DND-41 (cell line): ENCODE results near the gene CARHSP1.

Experiments
- EZH2 ChIP-seq: IDR thresholded peaks from 3 replicates; pipeline ENCODE4 v1.6.1; 2012; ENCODE audit warnings: borderline replicate concordance, low read depth, mild to moderate bottlenecking, moderate library complexity, low read length, inconsistent platforms; ENCODE audit not compliant: severe bottlenecking
- TF ChIP-seq, protein P1 (sequence below): IDR thresholded peaks from 2 replicates; pipeline ENCODE4 v1.5.1; 2012; ENCODE audit warnings: borderline replicate concordance, low read length, moderate library complexity, mild to moderate bottlenecking; ENCODE audit not compliant: poor library complexity, severe bottlenecking; ENCODE audit errors: extremely low read depth

GRCh38 chr16:8904018-8904430, 35.2 kb upstream of the CARHSP1 start:
- TF ChIP-seq, protein P1, sequence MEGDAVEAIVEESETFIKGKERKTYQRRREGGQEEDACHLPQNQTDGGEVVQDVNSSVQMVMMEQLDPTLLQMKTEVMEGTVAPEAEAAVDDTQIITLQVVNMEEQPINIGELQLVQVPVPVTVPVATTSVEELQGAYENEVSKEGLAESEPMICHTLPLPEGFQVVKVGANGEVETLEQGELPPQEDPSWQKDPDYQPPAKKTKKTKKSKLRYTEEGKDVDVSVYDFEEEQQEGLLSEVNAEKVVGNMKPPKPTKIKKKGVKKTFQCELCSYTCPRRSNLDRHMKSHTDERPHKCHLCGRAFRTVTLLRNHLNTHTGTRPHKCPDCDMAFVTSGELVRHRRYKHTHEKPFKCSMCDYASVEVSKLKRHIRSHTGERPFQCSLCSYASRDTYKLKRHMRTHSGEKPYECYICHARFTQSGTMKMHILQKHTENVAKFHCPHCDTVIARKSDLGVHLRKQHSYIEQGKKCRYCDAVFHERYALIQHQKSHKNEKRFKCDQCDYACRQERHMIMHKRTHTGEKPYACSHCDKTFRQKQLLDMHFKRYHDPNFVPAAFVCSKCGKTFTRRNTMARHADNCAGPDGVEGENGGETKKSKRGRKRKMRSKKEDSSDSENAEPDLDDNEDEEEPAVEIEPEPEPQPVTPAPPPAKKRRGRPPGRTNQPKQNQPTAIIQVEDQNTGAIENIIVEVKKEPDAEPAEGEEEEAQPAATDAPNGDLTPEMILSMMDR: no peak
- TF ChIP-seq EZH2: no peak
